HEK293 (cell line): Measurements from ENCODE around the gene TSSK6.

Source experiments
- CTCF ChIA-PET: fragments of 350-600 bp; formaldehyde crosslinking; extraction: SDS; loops from one replicate; lab custom pipeline; 2021; ENCODE audit warnings: antibody characterized with exemption; lab: Yijun Ruan, JAX
- POLR2A ChIA-PET: fragments of 300-600 bp; formaldehyde crosslinking; extraction: SDS; loops from one replicate; lab custom pipeline; 2020; ENCODE audit warnings: antibody characterized with exemption, inconsistent platforms; lab: Yijun Ruan, JAX
- H3K27ac ChIP-seq: fragments of 200-500 bp; sonication (Bioruptor generic); 2 replicates; pipeline ENCODE4 v1.5.1; 2014; ENCODE audit warnings: low read depth, low read length, control low read depth, inconsistent platforms; ENCODE audit errors: extremely low read depth
- H3K36me3 ChIP-seq, 2 experiments: fragments of 200-500 bp in 1 of 2; sonication (Bioruptor generic) in 1 of 2; 1 replicate in 1 of 2; 2 replicates in 1 of 2; pipeline ENCODE4 v1.5.1; 2014 to 2017; ENCODE audit warnings: inconsistent platforms in 2 of 2, low read length in 2 of 2; ENCODE audit not compliant: control insufficient read depth in 2 of 2, insufficient read depth in 1 of 2
- H3K4me1 ChIP-seq: fragments of 200-500 bp; sonication (Bioruptor generic); 2 replicates; pipeline ENCODE4 v1.5.1; 2014; ENCODE audit warnings: mild to moderate bottlenecking, low read length, inconsistent platforms; ENCODE audit not compliant: control insufficient read depth, insufficient read depth
- H3K4me3 ChIP-seq: 2 replicates; pipeline ENCODE4 v1.5.1; 2011; ENCODE audit warnings: low read depth, mild to moderate bottlenecking, control low read depth, low read length, moderate library complexity
- H3K9me3 ChIP-seq: fragments of 200-500 bp; sonication (Bioruptor generic); 2 replicates; pipeline ENCODE4 v1.5.1; 2014; ENCODE audit warnings: low read depth, low read length, inconsistent platforms; ENCODE audit not compliant: control insufficient read depth, insufficient read depth
- ATF2 ChIP-seq: fragments of 450-650 bp; formaldehyde crosslinking; IDR thresholded peaks from 2 replicates; pipeline ENCODE4 v1.5.1; 2016; ENCODE audit warnings: missing biosample characterization, missing genetic modification characterization, low read depth
- INSM2 ChIP-seq: fragments of 450-650 bp; formaldehyde crosslinking; IDR thresholded peaks from 2 replicates; pipeline ENCODE4 v1.5.1; 2016; ENCODE audit warnings: missing biosample characterization, missing genetic modification characterization
- KLF8 ChIP-seq: fragments of 450-650 bp; formaldehyde crosslinking; IDR thresholded peaks from 2 replicates; pipeline ENCODE4 v1.5.1; 2016; ENCODE audit warnings: missing biosample characterization, missing genetic modification characterization
- PRDM6 ChIP-seq: fragments of 450-650 bp; formaldehyde crosslinking; IDR thresholded peaks from 2 replicates; pipeline ENCODE4 v1.5.1; 2017; ENCODE audit warnings: missing biosample characterization, missing genetic modification characterization
- RBAK ChIP-seq: fragments of 450-650 bp; formaldehyde crosslinking; IDR thresholded peaks from 2 replicates; pipeline ENCODE4 v1.5.1; 2016; ENCODE audit warnings: missing biosample characterization, missing genetic modification characterization
- TSHZ1 ChIP-seq: fragments of 450-650 bp; formaldehyde crosslinking; IDR thresholded peaks from 2 replicates; pipeline ENCODE4 v1.5.1; 2016; ENCODE audit warnings: missing biosample characterization, missing genetic modification characterization, borderline replicate concordance
- ZBTB17 ChIP-seq: fragments of 450-650 bp; formaldehyde crosslinking; IDR thresholded peaks from 2 replicates; pipeline ENCODE4 v1.5.1; 2016; ENCODE audit warnings: missing biosample characterization, missing genetic modification characterization
- ZBTB44 ChIP-seq: fragments of 450-650 bp; IDR thresholded peaks from 2 replicates; pipeline ENCODE4 v1.5.1; 2018; ENCODE audit warnings: missing biosample characterization, mild to moderate bottlenecking, missing genetic modification characterization
- ZNF133 ChIP-seq: fragments of 450-650 bp; formaldehyde crosslinking; IDR thresholded peaks from 2 replicates; pipeline ENCODE4 v1.5.1; 2016; ENCODE audit warnings: missing biosample characterization, missing genetic modification characterization
- ZNF18 ChIP-seq: fragments of 450-650 bp; formaldehyde crosslinking; IDR thresholded peaks from 2 replicates; pipeline ENCODE4 v1.5.1; 2016; ENCODE audit warnings: missing biosample characterization, missing genetic modification characterization
- ZNF2 ChIP-seq: fragments of 450-650 bp; formaldehyde crosslinking; IDR thresholded peaks from 2 replicates; pipeline ENCODE4 v1.5.1; 2016; ENCODE audit warnings: missing biosample characterization, missing genetic modification characterization
- ZNF274 ChIP-seq, 2 experiments: fragments of 200-500 bp in 1 of 2; fragments of 450-650 bp in 1 of 2; sonication (Bioruptor generic) in 1 of 2; formaldehyde crosslinking in 1 of 2; IDR thresholded peaks; 2 replicates each; pipeline versions ENCODE4 v1.5.1 to v1.6.1; 2014 to 2016; ENCODE audit warnings: borderline replicate concordance in 1 of 2, inconsistent platforms in 1 of 2, low read length in 1 of 2, missing biosample characterization in 1 of 2, missing genetic modification characterization in 1 of 2
- ZNF311 ChIP-seq: fragments of 450-650 bp; formaldehyde crosslinking; IDR thresholded peaks from 2 replicates; pipeline ENCODE4 v1.5.1; 2017; ENCODE audit warnings: missing biosample characterization, missing genetic modification characterization, borderline replicate concordance
- ZNF473 ChIP-seq: fragments of 450-650 bp; formaldehyde crosslinking; IDR thresholded peaks from 2 replicates; pipeline ENCODE4 v1.5.1; 2017; ENCODE audit warnings: missing biosample characterization, missing genetic modification characterization
- ZNF571 ChIP-seq: fragments of 450-650 bp; formaldehyde crosslinking; IDR thresholded peaks from 2 replicates; pipeline ENCODE4 v1.5.0; 2017; ENCODE audit warnings: missing biosample characterization, missing genetic modification characterization
- ZNF585B ChIP-seq: fragments of 450-650 bp; formaldehyde crosslinking; IDR thresholded peaks from 2 replicates; pipeline ENCODE4 v1.5.1; 2016; ENCODE audit warnings: missing biosample characterization, missing genetic modification characterization
- ZNF76 ChIP-seq: fragments of 450-650 bp; formaldehyde crosslinking; IDR thresholded peaks from 2 replicates; pipeline ENCODE4; 2016; ENCODE audit warnings: low read depth, missing biosample characterization, missing genetic modification characterization, borderline replicate concordance
- ZNF830 ChIP-seq: fragments of 450-650 bp; IDR thresholded peaks from 2 replicates; pipeline ENCODE4 v1.5.0; 2018; ENCODE audit warnings: missing biosample characterization, missing genetic modification characterization, low read depth, mild to moderate bottlenecking, moderate library complexity

TSSK6 gene

GRCh38 chr19:19527371-19527656 lies 12.0 kb upstream of the TSSK6 start (continued):
- no peak for TF ChIP-seq ZNF18 (tag by site-specific recombination)
- TF ChIP-seq ZNF2 (tag by site-specific recombination), result no peak
- TF ChIP-seq ZNF473 (tag by site-specific recombination), result no peak
- no peak for TF ChIP-seq KLF8 (tag by site-specific recombination)
- TF ChIP-seq ZNF76 (tag by site-specific recombination), result no peak

- peaks cover 13 to 65% of the 10 kb centered on the region in 2 experiments; a peak in 2 of 3 replicates for H3K36me3 ChIP-seq
- no peaks in the 10 kb centered on the region for H3K9me3 ChIP-seq
- ChIA-PET POLR2A (no interaction called here), CTCF (no interaction called here)
- no peak overlapping the region for H3K4me3 ChIP-seq
- TF ChIP-seq ZBTB17 (tag by site-specific recombination) (no peak), PRDM6 (no peak), ZNF311 (tag by site-specific recombination) (no peak)
- no peaks in the 10 kb centered on the region for H3K4me1 ChIP-seq
- H3K27ac ChIP-seq, result no peak overlapping the region
Observed at GRCh38 chr19:19526581-19527370, 11.4 kb upstream of the TSSK6 start.

- Histone ChIP-seq H3K4me3 (no peak overlapping the region), H3K9me3 (no peaks in the 10 kb centered on the region), H3K27ac (no peak overlapping the region; the same call in 1 of the 2 replicates), H3K36me3 (peaks cover 15 to 66% of the 10 kb centered on the region in 2 experiments), H3K4me1 (no peaks in the 10 kb centered on the region)
- ChIA-PET CTCF (interaction anchor here (0.7 to 1.2 kb wide), 2 partner anchors 23 to 28 kb away, joined by 3 to 5 read pairs; no protein-coding TSS in a partner anchor), POLR2A (interaction anchor here (1.1 kb wide), 1 partner anchor 9 kb away, joined by 4 read pairs; the partner anchor contains the start of gene NDUFA13)
- no peak for TF ChIP-seq ZNF133 (tag by site-specific recombination)
- no peak for TF ChIP-seq ZBTB44 (tag by site-specific recombination)
- no peak for TF ChIP-seq ZNF571 (tag by site-specific recombination)
- TF ChIP-seq ZNF585B (tag by site-specific recombination), result no peak
- TF ChIP-seq INSM2 (tag by site-specific recombination), result no peak
- no peak for TF ChIP-seq ZNF274 (IDR thresholded peaks at IDR 0.05; ENCODE audit: low read length)
- TF ChIP-seq ZNF274 (tag by site-specific recombination; IDR thresholded peaks at IDR 0.05; ENCODE audit: borderline replicate concordance), result no peak
- TF ChIP-seq TSHZ1, result no peak
- no peak for TF ChIP-seq ATF2 (tag by site-specific recombination)
- no peak for TF ChIP-seq RBAK (tag by site-specific recombination)
- no peak for TF ChIP-seq ZNF830 (tag by site-specific recombination)
Observed at GRCh38 chr19:19525611-19526380, 10.4 kb upstream of the TSSK6 start.
